ENCODE results near the gene RAB5IF.

The RAB5IF gene

DNA sequence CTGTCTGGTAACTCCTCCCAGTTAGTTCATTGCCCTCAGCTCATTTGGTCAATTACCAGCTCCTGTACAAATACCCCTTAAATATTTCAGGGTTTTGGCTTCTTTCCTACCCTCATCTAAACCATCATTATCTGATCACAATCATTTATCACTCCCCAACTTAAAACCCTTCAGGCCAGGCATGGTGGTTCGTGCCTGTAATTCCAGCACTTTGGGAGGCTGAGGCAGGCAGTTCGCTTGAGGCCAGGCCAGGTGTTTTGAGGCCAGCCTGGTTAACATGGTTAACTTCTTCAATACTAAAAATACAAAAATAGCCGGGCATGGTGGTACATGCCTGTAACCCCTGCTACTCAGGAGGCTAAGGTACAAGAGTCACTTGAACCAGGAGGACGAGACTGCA is 22.8 kb upstream of the RAB5IF start:
- Histone ChIP-seq H3K27me3 (no peaks in the 10 kb centered on the region), H3K36me3 (peaks cover 29 to 47% (median 38%) of the 10 kb centered on the region in 3 donors), H3K27ac (no peak overlapping the region), H3K4me1 (no peaks in the 10 kb centered on the region), H3K9me3 (no peaks in the 10 kb centered on the region), H3K4me3 (no peak overlapping the region)
- TF ChIP-seq CTCF (IDR thresholded peaks at IDR 0.05): no peak
- intact Hi-C loops (cut with DNase I; ENCODE audit: low total_unique reads): no loop called here
- DNase-seq: no peak

DNA sequence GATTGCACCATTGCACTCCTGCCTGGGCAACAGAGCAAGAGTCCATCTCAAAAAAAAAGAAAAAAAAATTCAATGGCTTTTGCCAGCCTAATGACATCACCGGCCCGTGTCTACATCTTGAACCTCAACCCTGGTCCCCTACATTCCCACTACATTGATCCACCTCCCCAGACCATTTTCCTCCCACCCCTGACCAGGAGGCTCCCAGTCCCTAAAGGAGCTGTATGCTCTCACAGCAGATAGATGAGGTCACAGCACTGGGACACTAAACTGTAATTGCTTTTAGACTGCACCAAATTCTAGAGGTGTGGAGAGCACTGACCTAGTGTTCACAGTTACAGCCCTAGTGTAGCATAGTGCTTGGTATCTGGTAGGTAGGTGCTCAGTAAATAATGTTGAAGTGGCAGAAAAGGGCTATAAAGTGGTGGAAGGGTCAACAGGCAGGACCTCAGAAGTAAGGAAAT is 21.5 kb upstream of the RAB5IF start:
- H3K9me3 ChIP-seq: no peaks in the 10 kb centered on the region
- no peak for DNase-seq
- no peak for TF ChIP-seq CTCF (IDR thresholded peaks at IDR 0.05)
- H3K36me3 ChIP-seq: peaks cover 29 to 50% (median 31%) of the 10 kb centered on the region in 3 donors
- no peak overlapping the region for H3K4me3 ChIP-seq
- no peaks in the 10 kb centered on the region for H3K4me1 ChIP-seq
- intact Hi-C loops (cut with DNase I; ENCODE audit: low total_unique reads): no loop called here
- H3K27me3 ChIP-seq: no peaks in the 10 kb centered on the region
- no peak overlapping the region for H3K27ac ChIP-seq

DNA sequence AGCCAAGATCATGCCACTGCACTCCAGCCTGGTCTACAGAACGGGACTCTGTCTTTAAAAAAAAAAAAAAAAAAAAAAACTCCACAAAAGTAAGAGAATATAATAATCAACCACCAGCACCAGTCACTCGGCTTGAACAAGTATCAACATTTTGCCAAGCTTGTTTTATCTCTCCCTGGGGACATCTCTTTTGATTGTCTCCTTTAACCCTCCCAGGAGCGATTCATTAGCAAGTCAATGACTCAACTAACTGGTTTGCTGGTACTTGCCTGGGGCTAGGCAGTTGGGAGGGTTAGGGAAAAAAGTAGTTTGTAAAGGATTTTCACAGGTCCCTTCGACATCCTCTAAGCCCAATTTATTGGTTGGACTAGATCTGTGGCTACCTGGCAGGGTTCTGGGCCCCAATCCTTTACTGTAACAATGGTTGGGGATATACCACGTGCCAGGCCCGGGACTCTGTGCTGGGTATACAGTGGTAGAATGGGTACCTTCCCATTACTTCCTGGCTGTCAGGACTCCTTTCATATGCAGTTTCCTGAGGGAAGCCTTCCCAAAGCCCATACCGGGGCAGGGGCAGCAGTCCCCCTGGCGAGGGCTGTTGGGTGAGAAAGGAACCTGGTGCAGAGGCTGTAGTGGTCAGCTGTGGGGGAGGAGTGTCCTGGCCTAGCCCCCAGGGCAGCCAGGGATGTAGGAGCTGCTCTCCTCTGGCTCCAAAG is 20.0 kb upstream of the RAB5IF start:
- no peak for DNase-seq
- intact Hi-C loops (cut with DNase I; ENCODE audit: low total_unique reads): no loop called here
- peaks cover 16 to 50% (median 19%) of the 10 kb centered on the region in 3 donors for H3K36me3 ChIP-seq
- no peak overlapping the region for H3K4me3 ChIP-seq
- no peak for TF ChIP-seq CTCF (IDR thresholded peaks at IDR 0.05)
- H3K4me1 ChIP-seq: no peaks in the 10 kb centered on the region
- no peak overlapping the region for H3K27ac ChIP-seq
- no peaks in the 10 kb centered on the region for H3K27me3 ChIP-seq
- H3K9me3 ChIP-seq: no peaks in the 10 kb centered on the region

- Histone ChIP-seq H3K27me3 (no peaks in the 10 kb centered on the region), H3K4me1 (no peaks in the 10 kb centered on the region), H3K27ac (no peak overlapping the region), H3K36me3 (peaks cover 4 to 44% (median 8%) of the 10 kb centered on the region in 3 donors), H3K9me3 (no peaks in the 10 kb centered on the region), H3K4me3 (no peak overlapping the region)
- intact Hi-C loops (cut with DNase I; ENCODE audit: low total_unique reads): no loop called here
- DNase-seq: no peak
- no peak for TF ChIP-seq CTCF (IDR thresholded peaks at IDR 0.05)
Measured at GRCh38 chr20:36587388-36588070, 18.1 kb upstream of the RAB5IF start.

- TF ChIP-seq CTCF (IDR thresholded peaks at IDR 0.05): no peak
- H3K9me3 ChIP-seq: no peaks in the 10 kb centered on the region
- H3K27ac ChIP-seq: no peak overlapping the region
- H3K4me3 ChIP-seq: no peak overlapping the region
- H3K27me3 ChIP-seq: no peaks in the 10 kb centered on the region
- no peak for DNase-seq
- H3K4me1 ChIP-seq: no peaks in the 10 kb centered on the region
- peaks cover 0 to 53% (median 7%) of the 10 kb centered on the region in 3 donors for H3K36me3 ChIP-seq
- intact Hi-C loops (cut with DNase I; ENCODE audit: low total_unique reads): no loop called here
Measured at GRCh38 chr20:36591281-36591680, 14.3 kb upstream of the RAB5IF start.

Data from tibial artery (tissue), 4 donors.